HG02678 (cell line): ENCODE results near the gene FAM171A2.

Experiments used
- ATAC-seq: cut with Tn5 transposase; IDR thresholded peaks from one replicate; pipeline ENCODE4 v1.9.1; 2021; ENCODE audit warnings: mild to moderate bottlenecking, moderate library complexity; ENCODE audit not compliant: unreplicated experiment

FAM171A2 gene

DNA sequence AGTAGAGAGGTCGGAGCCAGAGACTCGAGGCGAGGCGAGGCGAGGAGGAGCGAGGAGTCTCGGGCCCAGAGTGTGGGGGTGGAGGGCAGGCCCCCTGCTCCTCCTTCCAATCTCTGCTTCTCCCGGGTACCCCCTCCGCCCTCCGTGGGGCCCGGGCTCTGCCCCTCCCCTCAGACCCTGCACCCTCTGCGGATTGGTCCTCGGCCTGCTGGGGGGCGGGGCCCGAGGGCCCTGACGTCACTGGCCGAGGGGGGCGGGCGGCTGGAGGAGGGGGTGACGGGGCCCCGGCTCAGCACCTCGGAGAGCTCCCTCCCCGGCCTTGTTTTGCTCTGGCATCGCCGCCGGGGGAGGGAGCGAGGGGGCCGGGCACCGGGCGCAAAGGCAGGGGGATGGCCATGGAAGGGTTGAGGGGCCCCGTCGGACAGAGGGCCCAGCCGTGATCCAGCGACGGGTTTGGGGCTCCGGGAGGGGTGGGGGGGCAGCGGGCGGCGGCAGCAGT lies 55.3 kb downstream of the FAM171A2 start, which contains the start of gene RUNDC3A:
Gene RUNDC3A, plus strand, starts transcription at position 282 of the 499 bp plus-strand sequence. CDS start 232 bp downstream, outside the sequence.
- ATAC-seq: peak; percentile 62

DNA sequence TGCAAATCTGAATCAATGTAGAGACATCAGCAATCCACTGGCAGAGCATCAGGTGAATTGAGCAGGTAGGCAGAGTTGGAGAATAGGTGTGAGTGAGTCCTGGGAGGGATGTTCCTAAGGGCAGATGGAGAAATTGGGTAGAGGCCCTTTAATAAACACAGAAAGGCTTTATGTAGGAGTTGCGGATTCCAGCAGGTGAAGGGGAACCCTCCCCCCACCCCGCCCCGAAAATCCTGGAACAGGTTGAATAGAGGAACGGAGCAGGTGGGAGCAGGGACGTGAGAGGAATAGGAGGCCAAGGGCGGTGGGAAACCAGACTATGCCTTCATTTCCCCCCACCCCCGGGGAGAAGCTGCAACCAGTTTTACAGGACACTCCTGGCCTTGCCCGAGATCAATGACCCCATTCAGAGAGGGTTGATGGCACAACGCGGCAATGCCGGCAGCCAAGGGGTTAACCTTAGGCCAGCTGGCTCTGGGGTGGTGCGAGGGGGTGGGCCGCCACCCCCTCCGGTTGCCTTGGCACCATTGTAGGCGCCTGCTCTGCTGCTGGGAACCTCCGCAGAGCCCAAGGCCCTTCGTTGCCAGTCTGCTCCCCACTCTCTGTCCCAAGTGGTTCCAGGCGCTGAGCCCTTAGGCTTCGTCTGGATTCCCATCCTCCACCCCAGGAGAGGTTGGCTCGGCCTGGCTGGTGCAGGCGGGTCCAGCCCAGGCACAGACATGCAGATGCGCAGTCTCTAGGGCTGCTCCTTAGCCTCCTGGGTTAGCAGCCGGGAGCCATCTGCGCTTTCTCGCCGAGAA lies 56.1 kb downstream of the FAM171A2 start:
- ATAC-seq: no peak

DNA sequence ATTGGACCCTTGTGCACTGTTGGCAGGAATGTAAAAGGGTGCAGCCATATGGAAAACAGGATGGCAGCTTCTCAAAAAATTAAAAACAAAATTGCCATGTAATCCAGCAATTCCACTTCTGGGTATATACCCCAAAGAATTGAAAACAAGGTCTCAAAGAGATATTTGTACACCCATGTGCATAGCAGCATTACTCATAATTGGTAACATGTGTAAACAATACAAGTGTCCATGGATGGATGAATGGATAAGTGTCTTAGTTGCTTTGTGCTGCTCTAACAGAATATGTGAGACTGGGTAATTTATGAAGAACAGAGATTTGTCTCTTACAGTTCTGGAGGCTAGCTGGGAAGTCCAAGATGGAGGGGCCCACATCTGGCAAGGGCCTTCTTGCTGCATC lies 59.0 kb downstream of the FAM171A2 start:
- no peak for ATAC-seq
